GM23338 (cell line): ENCODE measurements around the gene EPHB1. TPM values are rescaled to one million over a fixed set of nuclear protein-coding genes. Genes with fewer than 3 reads are reported as not detected.

Source experiments
- ATAC-seq: fragments of 200-7000 bp; cut with Tn5 transposase; 3 replicates; pipeline ENCODE4 v1.9.1; 2020
- DNase-seq: peaks from one replicate; pipeline ENCODE4 v3.0.0-alpha.2; 2015; ENCODE audit warnings: low spot score
- H2AFZ ChIP-seq: fragments of 200-600 bp; sonication (generic); 2 replicates; pipeline ENCODE4 v1.8.0; 2016; ENCODE audit warnings: antibody characterized with exemption, mild to moderate bottlenecking, moderate library complexity
- H3F3A ChIP-seq: fragments of 200-600 bp; sonication (generic); replicated peaks from 2 replicates; pipeline ENCODE4 v1.8.0; 2017; ENCODE audit warnings: antibody characterized with exemption, mixed run types, low read depth
- H3K27ac ChIP-seq: fragments of 200-600 bp; sonication (generic); 2 replicates; pipeline ENCODE4 v1.6.1; 2016; ENCODE audit warnings: low read depth
- H3K27me3 ChIP-seq: fragments of 200-600 bp; sonication (generic); 2 replicates; pipeline ENCODE4 v1.8.0; 2016; ENCODE audit warnings: mild to moderate bottlenecking, mixed run types, moderate library complexity; ENCODE audit not compliant: insufficient read depth
- H3K36me3 ChIP-seq: fragments of 200-600 bp; sonication (generic); 2 replicates; pipeline ENCODE4 v1.8.0; 2016; ENCODE audit warnings: mild to moderate bottlenecking; ENCODE audit not compliant: insufficient read depth
- H3K4me1 ChIP-seq: fragments of 200-600 bp; sonication (generic); 2 replicates; pipeline ENCODE4 v1.8.0; 2016; ENCODE audit warnings: mild to moderate bottlenecking, moderate library complexity; ENCODE audit not compliant: insufficient read depth
- H3K4me2 ChIP-seq: fragments of 200-600 bp; sonication (generic); 2 replicates; pipeline ENCODE4 v1.7.1; 2017; ENCODE audit warnings: mixed run types
- H3K4me3 ChIP-seq: fragments of 200-600 bp; sonication (generic); 2 replicates; pipeline ENCODE4 v1.6.1; 2016; ENCODE audit warnings: mixed run types
- H3K79me2 ChIP-seq: fragments of 200-600 bp; sonication (generic); replicated peaks from 2 replicates; pipeline ENCODE4 v1.8.0; 2017; ENCODE audit warnings: mild to moderate bottlenecking; ENCODE audit not compliant: insufficient read depth
- H3K9me2 ChIP-seq: fragments of 200-600 bp; sonication (generic); 2 replicates; pipeline ENCODE4 v1.8.0; 2017; ENCODE audit not compliant: insufficient read depth
- H4K20me1 ChIP-seq: fragments of 200-600 bp; sonication (generic); replicated peaks from 2 replicates; pipeline ENCODE4 v1.8.0; 2017; ENCODE audit warnings: mild to moderate bottlenecking; ENCODE audit not compliant: insufficient read depth
- H3K27ac Mint-ChIP-seq: 2 replicates; pipeline ENCODE4 v1.8.0; 2020; ENCODE audit warnings: inconsistent platforms, mild to moderate bottlenecking, moderate library complexity, mixed read lengths
- H3K27me3 Mint-ChIP-seq: 3 replicates; pipeline ENCODE4 v1.8.0; 2022; ENCODE audit warnings: low read depth, mild to moderate bottlenecking, moderate library complexity, mixed read lengths, inconsistent platforms; ENCODE audit not compliant: insufficient read depth, poor library complexity
- H3K36me3 Mint-ChIP-seq: 3 replicates; pipeline ENCODE4 v1.8.0; 2021; ENCODE audit warnings: low read depth, mild to moderate bottlenecking, inconsistent platforms, moderate library complexity, mixed read lengths
- H3K4me1 Mint-ChIP-seq: 3 replicates; pipeline ENCODE4 v1.8.0; 2020; ENCODE audit warnings: mild to moderate bottlenecking, inconsistent platforms, mixed read lengths
- H3K4me3 Mint-ChIP-seq: 3 replicates; pipeline ENCODE4 v1.8.0; 2021; ENCODE audit warnings: moderate library complexity, mild to moderate bottlenecking, inconsistent platforms, mixed read lengths
- H3K9me3 Mint-ChIP-seq: 3 replicates; pipeline ENCODE4 v1.8.0; 2020; ENCODE audit warnings: moderate library complexity, mild to moderate bottlenecking, inconsistent platforms, mixed read lengths
- CREB1 ChIP-seq: fragments of 250-450 bp; sonication (Bioruptor Pico); IDR thresholded peaks from 2 replicates; pipeline ENCODE4 v1.5.0; 2020; ENCODE audit warnings: low read depth, mild to moderate bottlenecking, moderate library complexity
- EZH2 ChIP-seq: fragments of 200-600 bp; sonication (generic); IDR thresholded peaks from one replicate; pipeline ENCODE4 v1.8.0; 2017; ENCODE audit warnings: antibody characterized with exemption, mild to moderate bottlenecking, low read depth; ENCODE audit not compliant: unreplicated experiment
- EZH2phosphoT487 ChIP-seq: fragments of 200-600 bp; sonication (generic); IDR thresholded peaks from one replicate; pipeline ENCODE4 v1.8.1; 2018; ENCODE audit warnings: antibody characterized with exemption; ENCODE audit not compliant: unreplicated experiment
- JUNB ChIP-seq: IDR thresholded peaks from one replicate; pipeline ENCODE4 v1.6.1; 2016; ENCODE audit warnings: antibody characterized with exemption; ENCODE audit not compliant: unreplicated experiment
- POLR2AphosphoS5 ChIP-seq: IDR thresholded peaks from 2 replicates; pipeline ENCODE4 v1.6.1; 2016; ENCODE audit warnings: antibody characterized with exemption, low read depth
- STAT1 ChIP-seq: IDR thresholded peaks from one replicate; pipeline ENCODE4 v1.6.1; 2016; ENCODE audit warnings: antibody characterized with exemption; ENCODE audit not compliant: unreplicated experiment
- ZNF114 ChIP-seq: fragments of 250-450 bp; sonication (Bioruptor Pico); IDR thresholded peaks from 2 replicates; pipeline ENCODE4 v1.5.0; 2020; ENCODE audit warnings: mild to moderate bottlenecking, moderate library complexity
- ZNF331 ChIP-seq: fragments of 250-450 bp; sonication (Bioruptor Pico); IDR thresholded peaks from 2 replicates; pipeline ENCODE4 v1.5.0; 2020; ENCODE audit warnings: low read depth, mild to moderate bottlenecking, moderate library complexity
- polyA plus RNA-seq: library from polyadenylated mRNA; unstranded; fragments of >200 nt; fragmentation: Nextera tagmentation; extraction: Ambion mirVana; gene quantifications from 2 replicates; pipeline ENCODE4 v1.2.1, GENCODE V29; 2016
- total RNA-seq: library from RNA; depleted of rRNA; stranded (reverse); fragments of >200 nt; shearing (Covaris generic); gene quantifications from 2 replicates; pipeline ENCODE4 v1.2.3, GENCODE V29; 2014
- TF ChIP-seq, protein P1 (sequence below): IDR thresholded peaks from one replicate; pipeline ENCODE4 v1.6.1; 2018; ENCODE audit warnings: antibody characterized with exemption; ENCODE audit not compliant: unreplicated experiment
- TF ChIP-seq, protein P2 (sequence below): fragments of 250-450 bp; sonication (Bioruptor Pico); IDR thresholded peaks from 2 replicates; pipeline ENCODE4 v1.5.0; 2020; ENCODE audit warnings: mild to moderate bottlenecking, moderate library complexity

The EPHB1 gene
- total and polyA plus RNA-seq, 2 experiments from 2014 or later: 2.7 to 5.2 TPM

DNA sequence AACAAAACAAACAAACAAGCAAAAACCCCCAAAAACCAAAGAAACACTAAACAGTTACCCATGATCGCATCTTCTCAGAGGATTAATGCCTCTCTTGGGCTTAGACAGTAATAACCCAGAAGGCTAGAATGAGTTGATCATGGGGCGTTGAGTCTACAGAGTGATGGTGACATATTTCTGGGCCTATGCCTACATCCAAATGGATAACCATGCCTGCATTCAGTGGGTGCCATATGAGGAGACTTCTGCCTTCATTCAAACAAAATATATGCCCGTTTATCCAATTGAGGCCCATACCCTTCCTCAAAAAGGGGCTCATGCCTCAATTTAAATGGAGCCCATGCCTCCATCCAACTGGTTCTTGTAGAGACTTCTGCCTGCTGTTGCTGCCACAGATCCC, 284.0 kb downstream of the EPHB1 start (continued):
- TF ChIP-seq, protein P1, sequence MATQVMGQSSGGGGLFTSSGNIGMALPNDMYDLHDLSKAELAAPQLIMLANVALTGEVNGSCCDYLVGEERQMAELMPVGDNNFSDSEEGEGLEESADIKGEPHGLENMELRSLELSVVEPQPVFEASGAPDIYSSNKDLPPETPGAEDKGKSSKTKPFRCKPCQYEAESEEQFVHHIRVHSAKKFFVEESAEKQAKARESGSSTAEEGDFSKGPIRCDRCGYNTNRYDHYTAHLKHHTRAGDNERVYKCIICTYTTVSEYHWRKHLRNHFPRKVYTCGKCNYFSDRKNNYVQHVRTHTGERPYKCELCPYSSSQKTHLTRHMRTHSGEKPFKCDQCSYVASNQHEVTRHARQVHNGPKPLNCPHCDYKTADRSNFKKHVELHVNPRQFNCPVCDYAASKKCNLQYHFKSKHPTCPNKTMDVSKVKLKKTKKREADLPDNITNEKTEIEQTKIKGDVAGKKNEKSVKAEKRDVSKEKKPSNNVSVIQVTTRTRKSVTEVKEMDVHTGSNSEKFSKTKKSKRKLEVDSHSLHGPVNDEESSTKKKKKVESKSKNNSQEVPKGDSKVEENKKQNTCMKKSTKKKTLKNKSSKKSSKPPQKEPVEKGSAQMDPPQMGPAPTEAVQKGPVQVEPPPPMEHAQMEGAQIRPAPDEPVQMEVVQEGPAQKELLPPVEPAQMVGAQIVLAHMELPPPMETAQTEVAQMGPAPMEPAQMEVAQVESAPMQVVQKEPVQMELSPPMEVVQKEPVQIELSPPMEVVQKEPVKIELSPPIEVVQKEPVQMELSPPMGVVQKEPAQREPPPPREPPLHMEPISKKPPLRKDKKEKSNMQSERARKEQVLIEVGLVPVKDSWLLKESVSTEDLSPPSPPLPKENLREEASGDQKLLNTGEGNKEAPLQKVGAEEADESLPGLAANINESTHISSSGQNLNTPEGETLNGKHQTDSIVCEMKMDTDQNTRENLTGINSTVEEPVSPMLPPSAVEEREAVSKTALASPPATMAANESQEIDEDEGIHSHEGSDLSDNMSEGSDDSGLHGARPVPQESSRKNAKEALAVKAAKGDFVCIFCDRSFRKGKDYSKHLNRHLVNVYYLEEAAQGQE: no peak
- TF ChIP-seq JUNB (no peak), POLR2AphosphoS5 (no peak), EZH2phosphoT487 (no peak)

DNA sequence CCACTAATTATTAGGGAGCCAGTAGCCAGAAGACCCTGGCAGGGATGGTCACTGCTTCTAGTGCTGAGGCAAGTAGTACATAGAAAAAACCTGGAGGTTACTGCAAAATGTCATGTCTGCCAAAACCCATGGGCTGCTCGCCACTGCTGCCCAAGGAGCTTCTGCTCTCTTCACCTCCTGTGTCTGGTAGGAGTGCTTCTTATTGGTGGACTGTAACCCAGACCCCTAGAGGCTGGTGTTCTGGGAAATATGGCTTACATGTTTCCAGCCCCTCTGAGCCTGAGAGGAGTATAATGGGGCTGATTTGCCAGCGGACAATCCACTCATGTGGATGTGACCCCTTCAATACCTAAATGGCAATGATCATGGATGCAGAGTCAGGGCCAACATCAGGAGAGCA, 286.4 kb downstream of the EPHB1 start:
- no peaks in the 10 kb centered on the region for H3K36me3 Mint-ChIP-seq
- no peak overlapping the region for H3K4me2 ChIP-seq
- H3K4me3 ChIP-seq: no peak overlapping the region
- H3K27me3 ChIP-seq: no peaks in the 10 kb centered on the region
- peaks cover 15% of the 10 kb centered on the region for H3K27me3 Mint-ChIP-seq
- no peaks in the 10 kb centered on the region for H3K79me2 ChIP-seq
- H3K36me3 ChIP-seq: no peaks in the 10 kb centered on the region
- no peaks in the 10 kb centered on the region for H4K20me1 ChIP-seq
- no peaks in the 10 kb centered on the region; the same call in 2 of the 3 replicates for H3K9me3 Mint-ChIP-seq
- peaks cover 15% of the 10 kb centered on the region for H3K4me1 ChIP-seq
- peaks cover 34% of the 10 kb centered on the region for H3K4me1 Mint-ChIP-seq
- peaks cover 13% of the 10 kb centered on the region; the same call in 1 of the 2 replicates for H3K9me2 ChIP-seq
- H3K27ac Mint-ChIP-seq: peak overlapping the region; percentile 7; the same call in 1 of the 2 replicates
- H2AFZ ChIP-seq: no peak overlapping the region
- H3F3A ChIP-seq: no peaks in the 10 kb centered on the region
- DNase-seq: no peak
- no peak overlapping the region for H3K27ac ChIP-seq
- no peak overlapping the region for H3K4me3 Mint-ChIP-seq
- no peak for ATAC-seq
- TF ChIP-seq ZNF331: no peak
- TF ChIP-seq EZH2phosphoT487: no peak
- no peak for TF ChIP-seq CREB1 (CRISPR knock-in tag)
- no peak for TF ChIP-seq STAT1
- TF ChIP-seq, protein P2, sequence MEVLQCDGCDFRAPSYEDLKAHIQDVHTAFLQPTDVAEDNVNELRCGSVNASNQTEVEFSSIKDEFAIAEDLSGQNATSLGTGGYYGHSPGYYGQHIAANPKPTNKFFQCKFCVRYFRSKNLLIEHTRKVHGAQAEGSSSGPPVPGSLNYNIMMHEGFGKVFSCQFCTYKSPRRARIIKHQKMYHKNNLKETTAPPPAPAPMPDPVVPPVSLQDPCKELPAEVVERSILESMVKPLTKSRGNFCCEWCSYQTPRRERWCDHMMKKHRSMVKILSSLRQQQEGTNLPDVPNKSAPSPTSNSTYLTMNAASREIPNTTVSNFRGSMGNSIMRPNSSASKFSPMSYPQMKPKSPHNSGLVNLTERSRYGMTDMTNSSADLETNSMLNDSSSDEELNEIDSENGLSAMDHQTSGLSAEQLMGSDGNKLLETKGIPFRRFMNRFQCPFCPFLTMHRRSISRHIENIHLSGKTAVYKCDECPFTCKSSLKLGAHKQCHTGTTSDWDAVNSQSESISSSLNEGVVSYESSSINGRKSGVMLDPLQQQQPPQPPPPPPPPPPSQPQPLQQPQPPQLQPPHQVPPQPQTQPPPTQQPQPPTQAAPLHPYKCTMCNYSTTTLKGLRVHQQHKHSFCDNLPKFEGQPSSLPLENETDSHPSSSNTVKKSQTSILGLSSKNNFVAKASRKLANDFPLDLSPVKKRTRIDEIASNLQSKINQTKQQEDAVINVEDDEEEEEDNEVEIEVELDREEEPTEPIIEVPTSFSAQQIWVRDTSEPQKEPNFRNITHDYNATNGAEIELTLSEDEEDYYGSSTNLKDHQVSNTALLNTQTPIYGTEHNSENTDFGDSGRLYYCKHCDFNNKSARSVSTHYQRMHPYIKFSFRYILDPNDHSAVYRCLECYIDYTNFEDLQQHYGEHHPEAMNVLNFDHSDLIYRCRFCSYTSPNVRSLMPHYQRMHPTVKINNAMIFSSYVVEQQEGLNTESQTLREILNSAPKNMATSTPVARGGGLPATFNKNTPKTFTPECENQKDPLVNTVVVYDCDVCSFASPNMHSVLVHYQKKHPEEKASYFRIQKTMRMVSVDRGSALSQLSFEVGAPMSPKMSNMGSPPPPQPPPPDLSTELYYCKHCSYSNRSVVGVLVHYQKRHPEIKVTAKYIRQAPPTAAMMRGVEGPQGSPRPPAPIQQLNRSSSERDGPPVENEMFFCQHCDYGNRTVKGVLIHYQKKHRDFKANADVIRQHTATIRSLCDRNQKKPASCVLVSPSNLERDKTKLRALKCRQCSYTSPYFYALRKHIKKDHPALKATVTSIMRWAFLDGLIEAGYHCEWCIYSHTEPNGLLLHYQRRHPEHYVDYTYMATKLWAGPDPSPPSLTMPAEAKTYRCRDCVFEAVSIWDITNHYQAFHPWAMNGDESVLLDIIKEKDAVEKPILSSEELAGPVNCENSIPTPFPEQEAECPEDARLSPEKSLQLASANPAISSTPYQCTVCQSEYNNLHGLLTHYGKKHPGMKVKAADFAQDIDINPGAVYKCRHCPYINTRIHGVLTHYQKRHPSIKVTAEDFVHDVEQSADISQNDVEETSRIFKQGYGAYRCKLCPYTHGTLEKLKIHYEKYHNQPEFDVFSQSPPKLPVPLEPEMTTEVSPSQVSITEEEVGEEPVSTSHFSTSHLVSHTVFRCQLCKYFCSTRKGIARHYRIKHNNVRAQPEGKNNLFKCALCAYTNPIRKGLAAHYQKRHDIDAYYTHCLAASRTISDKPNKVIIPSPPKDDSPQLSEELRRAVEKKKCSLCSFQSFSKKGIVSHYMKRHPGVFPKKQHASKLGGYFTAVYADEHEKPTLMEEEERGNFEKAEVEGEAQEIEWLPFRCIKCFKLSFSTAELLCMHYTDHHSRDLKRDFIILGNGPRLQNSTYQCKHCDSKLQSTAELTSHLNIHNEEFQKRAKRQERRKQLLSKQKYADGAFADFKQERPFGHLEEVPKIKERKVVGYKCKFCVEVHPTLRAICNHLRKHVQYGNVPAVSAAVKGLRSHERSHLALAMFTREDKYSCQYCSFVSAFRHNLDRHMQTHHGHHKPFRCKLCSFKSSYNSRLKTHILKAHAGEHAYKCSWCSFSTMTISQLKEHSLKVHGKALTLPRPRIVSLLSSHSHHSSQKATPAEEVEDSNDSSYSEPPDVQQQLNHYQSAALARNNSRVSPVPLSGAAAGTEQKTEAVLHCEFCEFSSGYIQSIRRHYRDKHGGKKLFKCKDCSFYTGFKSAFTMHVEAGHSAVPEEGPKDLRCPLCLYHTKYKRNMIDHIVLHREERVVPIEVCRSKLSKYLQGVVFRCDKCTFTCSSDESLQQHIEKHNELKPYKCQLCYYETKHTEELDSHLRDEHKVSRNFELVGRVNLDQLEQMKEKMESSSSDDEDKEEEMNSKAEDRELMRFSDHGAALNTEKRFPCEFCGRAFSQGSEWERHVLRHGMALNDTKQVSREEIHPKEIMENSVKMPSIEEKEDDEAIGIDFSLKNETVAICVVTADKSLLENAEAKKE (CRISPR knock-in tag): no peak
- TF ChIP-seq EZH2: no peak
- TF ChIP-seq JUNB: no peak
- TF ChIP-seq, protein P1: no peak
- TF ChIP-seq ZNF114: no peak
